NCI-H187 treated with DMSO at 0.1 percent for 48 hours (cell line): ENCODE measurements around the gene PLSCR1.
"Not testable (repeated sequence)": the region's sequence is repeated elsewhere in the genome, so short reads cannot be mapped to it uniquely, and the experiment has no call there.

Experiments
- DNase-seq: peaks from one replicate; lab custom pipeline; 2025; lab: John Stamatoyannopoulos, UW

The PLSCR1 gene

DNA sequence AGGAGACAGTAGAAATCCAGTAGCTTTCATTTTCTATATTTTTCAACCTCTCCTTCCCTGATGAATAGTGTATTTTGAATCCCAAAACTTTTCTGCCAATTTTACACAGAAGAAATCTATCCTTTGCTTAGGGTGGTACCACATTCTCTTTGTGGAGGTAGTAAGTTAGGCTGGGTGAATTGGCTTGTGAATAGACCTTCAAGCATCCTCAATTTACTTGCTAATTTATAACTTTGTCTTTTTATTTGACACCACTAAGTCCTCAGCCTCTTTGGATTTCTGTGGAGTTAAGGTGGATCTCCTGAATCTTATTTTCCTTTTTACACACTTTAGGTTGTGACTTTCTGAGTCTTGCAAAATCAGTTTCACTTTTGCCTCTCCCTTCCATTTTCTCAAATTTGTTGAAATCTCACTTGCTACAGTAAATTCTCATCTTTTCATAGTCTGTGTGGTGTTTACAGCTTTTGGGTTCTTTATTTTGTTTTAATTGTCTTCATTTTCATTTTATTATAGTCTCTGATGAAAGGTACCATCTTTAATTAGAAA, 5.7 kb upstream of the PLSCR1 start:
- no peak for DNase-seq

DNA sequence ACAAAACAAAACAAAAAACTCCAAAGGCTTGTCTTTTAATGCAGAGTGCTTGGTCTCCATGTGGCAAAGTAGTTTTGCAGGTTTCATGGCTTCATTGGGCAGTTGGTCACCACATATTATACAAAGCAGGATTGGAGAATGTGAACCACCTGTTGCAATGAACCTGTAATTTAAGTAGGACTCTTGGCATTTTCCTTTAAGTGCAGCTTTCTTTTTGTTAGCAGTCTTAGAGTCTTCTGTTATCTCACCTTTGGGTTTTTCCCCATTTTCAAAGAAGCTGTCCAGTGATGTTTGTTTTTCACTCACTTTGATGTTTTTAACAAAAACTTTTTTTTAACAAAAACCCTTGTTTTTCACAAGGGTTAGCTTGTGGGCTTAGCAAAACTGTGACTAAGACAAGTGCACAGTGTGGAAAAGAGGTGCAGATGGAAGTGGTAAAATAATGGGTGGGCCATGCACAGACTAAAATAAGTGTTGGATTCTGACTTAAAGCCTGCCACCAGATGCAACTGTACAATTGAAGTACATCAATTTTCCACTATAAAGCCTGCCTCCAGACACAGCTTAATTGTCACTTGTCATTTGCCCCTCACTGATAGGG, 2.9 kb upstream of the PLSCR1 start:
- DNase-seq = no peak

GRCh38 chr3:146546366-146546965, 2.1 kb upstream of the PLSCR1 start:
- no peak for DNase-seq

DNA sequence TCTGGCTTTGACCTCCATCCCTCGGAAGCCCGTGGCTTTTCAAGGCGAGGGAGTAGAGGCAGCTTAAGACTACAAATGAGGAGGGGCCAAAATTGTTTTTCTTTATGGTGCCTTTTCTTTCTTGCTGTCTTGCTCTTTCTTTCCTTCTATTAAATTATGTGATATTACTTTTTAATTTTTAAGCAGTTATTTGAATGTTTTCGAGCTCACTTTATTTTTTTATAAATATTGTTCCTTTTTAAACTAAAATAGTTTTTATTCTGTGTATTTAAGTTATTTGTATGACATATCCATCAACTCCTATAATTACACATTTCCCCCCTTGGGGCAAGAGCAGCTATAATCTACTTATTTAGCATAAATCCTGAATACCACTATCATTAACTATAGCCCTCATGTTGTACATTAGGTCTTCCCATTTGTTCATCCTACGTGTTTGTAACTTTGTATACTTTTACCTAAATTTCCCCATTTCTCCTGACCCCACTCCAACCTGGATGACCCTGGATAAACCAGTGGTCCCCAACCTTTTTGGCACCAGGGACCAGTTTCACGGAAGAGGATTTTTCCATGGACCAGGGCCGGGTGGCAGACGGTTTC, 622 bp upstream of the PLSCR1 start:
- no peak for DNase-seq

DNA sequence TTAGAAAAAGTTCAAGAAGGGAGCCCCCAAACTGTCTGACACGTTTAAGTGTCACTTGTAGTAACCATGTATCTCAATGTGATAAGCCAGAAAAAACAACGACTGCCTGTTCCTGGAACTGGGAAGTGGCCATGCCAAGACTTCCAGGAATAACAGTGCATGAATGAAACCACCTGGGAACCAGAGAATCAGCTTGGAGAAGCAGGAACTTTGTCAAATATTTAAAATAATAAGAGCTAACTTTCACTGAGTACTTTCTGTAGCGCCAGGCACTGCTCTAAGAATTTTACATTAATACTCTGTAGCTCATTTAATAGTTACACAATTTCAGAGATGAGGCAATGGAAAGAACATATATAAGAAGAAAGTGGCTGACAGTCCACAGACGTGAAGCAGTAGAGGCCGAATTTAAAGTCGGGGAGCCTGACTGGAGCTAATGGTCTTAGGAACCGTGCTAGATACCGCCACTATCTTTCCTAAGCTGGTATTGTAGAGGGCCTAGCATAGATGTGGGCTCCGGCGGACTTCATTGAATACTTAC, 876 bp downstream of the PLSCR1 start:
- DNase-seq = no peak

GRCh38 chr3:146542978-146543377, 1.4 kb downstream of the PLSCR1 start:
- DNase-seq = no peak

DNA sequence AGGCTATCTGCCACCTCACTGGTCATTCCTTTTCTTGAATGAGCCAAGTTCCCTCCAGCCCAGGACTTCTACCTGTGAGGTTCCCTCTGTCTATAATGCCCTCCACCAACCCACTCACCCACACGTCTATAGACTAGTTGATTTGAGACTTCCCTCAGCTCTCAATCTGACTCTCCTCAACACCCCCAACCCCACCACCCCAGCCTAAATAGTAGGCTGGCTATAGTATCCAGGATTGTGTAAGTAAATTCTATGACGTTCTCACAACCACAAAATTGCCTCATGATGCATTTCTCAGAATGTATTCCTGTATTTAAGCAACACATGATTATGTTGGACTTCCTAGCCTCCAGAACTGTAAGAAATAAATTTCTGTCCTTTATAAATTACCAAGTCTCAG, 2.2 kb downstream of the PLSCR1 start:
- no peak for DNase-seq

DNA sequence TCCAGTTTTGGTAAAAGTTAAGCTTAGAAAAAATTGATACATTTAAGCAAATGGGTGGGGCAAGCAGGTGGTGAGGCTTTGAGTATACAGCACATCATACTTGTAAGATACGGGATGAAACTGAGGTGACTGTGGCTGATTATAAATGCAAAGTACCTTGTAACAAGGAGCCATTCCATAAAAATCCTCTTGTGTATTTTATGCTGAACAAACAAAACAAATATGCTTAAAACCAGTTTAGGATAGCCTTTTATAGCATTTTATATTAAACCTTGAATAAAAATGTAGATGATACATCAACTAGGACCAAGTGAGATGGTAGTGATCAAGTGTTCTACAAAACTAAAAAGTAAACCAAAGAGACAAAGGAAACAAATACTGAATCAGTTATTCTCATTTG, 3.4 kb downstream of the PLSCR1 start:
- DNase-seq = no peak

DNA sequence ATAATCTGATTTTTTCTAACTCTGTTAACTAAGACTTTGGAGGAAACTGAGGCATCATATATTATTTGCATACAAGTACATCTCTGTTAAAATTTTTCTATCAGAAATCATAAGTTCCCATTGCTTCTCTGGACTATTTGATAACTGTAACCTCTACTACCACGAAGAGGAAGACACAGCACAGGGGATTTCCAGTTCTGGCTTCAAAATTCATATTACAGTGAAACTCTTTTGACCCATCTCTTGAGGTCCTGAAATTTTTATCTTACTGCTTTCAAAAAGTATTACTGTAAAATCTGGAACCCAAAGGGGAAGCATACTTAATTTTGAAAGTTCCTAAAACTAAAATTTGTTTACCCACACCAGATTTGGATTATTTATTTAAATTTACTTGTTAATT, 4.2 kb downstream of the PLSCR1 start:
- DNase-seq = no peak

DNA sequence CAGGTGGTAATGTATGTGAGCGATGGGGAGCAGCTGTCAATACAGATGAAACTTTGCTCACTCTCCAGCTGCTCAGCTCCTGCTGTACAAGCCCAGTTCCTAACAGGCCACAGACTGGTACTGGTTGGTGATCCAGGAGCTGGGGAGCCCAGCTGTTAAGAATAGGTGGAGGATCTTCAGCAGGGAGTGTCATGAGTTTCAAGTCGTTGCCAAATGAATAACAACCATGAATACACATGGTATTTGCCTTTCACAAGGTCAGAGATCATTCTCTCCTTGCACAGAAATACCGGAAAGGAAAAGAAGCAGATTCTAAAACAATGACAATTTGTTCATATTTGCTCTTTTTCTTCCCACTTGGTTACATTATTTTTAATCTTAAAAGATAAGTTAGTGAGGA, 5.1 kb downstream of the PLSCR1 start:
- no peak for DNase-seq

GRCh38 chr3:146537603-146538002, 6.8 kb downstream of the PLSCR1 start:
- DNase-seq = no peak

DNA sequence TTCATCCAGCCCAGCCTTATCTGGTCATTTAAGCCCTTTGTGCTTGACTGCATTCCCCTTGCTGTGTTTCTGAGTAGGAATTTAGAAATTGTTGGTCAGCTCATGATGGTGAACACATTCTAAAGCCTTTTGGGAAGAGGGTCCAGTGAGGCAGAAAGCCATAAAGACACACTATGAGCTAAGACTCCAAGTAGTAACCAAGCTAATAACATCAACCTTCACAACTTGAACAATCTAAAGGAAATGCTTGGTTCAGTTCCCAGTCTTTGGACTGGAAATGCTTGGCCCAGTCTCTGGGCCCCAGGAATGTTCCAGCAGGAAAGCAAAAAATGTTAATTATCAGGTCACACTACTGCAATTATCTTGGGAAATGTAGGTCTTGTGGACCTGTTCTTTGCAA, 7.7 kb downstream of the PLSCR1 start:
- no peak for DNase-seq

GRCh38 chr3:146532406-146532805, 12.0 kb downstream of the PLSCR1 start:
- DNase-seq = no peak

DNA sequence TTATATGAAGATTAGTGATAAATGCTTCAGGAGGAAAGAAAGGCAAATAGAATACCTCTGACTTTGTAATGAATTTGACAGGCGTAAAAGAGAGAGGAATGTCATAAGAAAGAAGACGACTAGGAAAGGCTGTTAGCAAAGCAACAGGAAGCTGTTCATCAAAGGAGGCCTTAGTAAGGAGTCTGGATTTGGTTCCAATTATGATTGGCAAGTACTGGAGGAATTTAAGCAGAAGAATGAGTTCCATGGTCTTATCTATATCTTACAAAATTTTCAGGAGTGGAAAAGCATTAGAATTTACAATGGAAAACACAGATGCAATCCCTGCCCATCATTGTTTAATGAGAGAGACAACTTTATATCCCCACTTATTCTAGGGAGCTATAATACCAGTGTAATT, 13.8 kb downstream of the PLSCR1 start:
- no peak for DNase-seq

DNA sequence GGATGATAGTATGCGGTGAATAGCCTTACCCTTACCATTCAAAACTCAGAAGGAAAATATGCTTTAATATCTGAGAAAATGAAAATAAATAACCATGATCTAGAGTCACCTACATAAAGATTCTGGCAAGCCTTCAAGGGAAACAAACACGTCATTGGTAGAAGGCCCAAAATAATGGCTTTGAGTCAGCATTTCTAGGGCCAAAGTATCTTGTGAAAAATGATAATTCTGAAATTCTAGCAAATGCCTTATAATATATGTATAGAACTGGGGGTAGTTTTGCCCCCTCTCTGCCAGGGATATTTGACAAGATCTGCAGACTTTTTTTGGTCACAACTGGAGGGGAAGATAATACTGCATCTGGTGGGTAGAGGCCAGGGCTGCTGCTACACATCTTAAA, 15.4 kb downstream of the PLSCR1 start:
- no peak for DNase-seq

DNA sequence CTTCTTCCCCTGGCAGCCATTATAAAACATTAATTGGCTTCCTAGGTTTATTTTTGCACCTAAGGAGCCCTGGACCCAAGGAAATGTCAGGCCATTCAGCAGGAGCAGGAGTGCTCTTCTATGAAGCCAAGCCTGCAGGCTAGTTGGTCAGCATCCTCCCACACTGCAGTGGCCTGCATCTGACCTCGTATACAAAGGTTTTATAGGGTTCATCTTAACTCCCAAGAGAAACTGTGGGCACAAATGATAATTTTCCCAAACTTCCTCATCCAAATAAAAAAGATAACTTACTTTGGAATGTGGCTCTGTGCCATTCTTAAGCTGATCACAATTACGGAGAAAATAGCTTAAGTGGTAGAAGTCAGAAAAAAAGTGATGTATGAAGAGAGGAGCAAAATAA, 19.4 kb downstream of the PLSCR1 start:
- no peak for DNase-seq

GRCh38 chr3:146523531-146523930, 20.9 kb downstream of the PLSCR1 start:
- no peak for DNase-seq

- not testable (repeated sequence) for DNase-seq
These were observed 21.9 kb downstream of the PLSCR1 start for GRCh38 chr3:146522174-146523158.

DNA sequence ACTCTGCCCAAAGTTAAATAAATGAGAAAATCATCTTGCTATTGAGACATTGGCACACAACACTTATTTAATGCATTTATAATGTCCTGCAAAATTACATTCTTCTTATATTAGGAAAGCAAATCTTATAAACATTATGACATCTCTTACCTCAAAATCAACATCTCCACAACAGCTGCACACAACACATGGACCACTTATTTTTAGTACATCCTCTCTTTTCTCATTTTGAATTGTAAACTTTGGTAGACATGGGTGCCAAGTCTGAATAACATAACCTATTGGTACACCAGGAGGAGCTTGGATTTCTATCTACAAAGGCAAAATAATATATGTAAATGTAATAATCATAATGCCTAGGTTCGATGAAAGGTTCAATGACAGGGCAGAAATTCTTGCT, 23.0 kb downstream of the PLSCR1 start:
- DNase-seq = no peak

GRCh38 chr3:146519810-146520209, 24.6 kb downstream of the PLSCR1 start:
- no peak for DNase-seq

GRCh38 chr3:146517684-146518435, 26.5 kb downstream of the PLSCR1 start:
- DNase-seq = no peak
